CD4-positive, alpha-beta T cell treated with Interleukin-17A for 4 hours (primary cell): ENCODE results near the gene FOXF2.
"Not testable (repeated sequence)": the region's sequence is repeated elsewhere in the genome, so short reads cannot be mapped to it uniquely, and the experiment has no call there.

Experiments
- DNase-seq: peaks from one replicate; pipeline ENCODE4 v3.0.0-alpha.2; 2020; ENCODE audit warnings: mixed read lengths

FOXF2 gene

GRCh38 chr6:1389369-1390132, at the start of gene FOXF2:
Gene FOXF2 (plus strand): TSS chr6:1389576. CDS start chr6:1389948, 372 bp downstream.
- no peak for DNase-seq

DNA sequence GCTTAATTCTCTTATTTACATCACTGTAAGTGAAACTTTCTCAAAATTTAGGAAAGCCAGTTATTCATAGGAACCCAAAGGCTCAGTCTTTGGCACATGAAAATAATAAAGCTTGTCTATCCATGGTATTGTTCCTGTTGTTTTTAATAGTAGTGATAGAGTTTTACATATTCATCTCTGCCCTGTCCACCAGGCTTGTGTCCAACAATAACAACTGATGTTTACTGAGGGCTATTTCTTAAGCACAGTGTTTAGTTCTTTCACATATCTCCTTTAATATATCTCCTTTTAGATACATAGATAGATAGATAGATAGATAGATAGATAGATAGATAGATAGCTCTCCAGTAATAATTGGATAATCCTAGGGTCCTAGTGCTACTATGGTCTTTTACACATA, 43.3 kb upstream of the FOXF2 start:
- no peak for DNase-seq

GRCh38 chr6:1346558-1347091, 42.8 kb upstream of the FOXF2 start:
- DNase-seq = no peak

GRCh38 chr6:1347161-1347560, 42.2 kb upstream of the FOXF2 start:
- no peak for DNase-seq

- DNase-seq = no peak
Measured at GRCh38 chr6:1348675-1349074, 40.7 kb upstream of the FOXF2 start.

- DNase-seq = no peak
Measured at GRCh38 chr6:1349655-1350054, 39.7 kb upstream of the FOXF2 start.

GRCh38 chr6:1351381-1352008, 37.9 kb upstream of the FOXF2 start:
- no peak for DNase-seq

DNA sequence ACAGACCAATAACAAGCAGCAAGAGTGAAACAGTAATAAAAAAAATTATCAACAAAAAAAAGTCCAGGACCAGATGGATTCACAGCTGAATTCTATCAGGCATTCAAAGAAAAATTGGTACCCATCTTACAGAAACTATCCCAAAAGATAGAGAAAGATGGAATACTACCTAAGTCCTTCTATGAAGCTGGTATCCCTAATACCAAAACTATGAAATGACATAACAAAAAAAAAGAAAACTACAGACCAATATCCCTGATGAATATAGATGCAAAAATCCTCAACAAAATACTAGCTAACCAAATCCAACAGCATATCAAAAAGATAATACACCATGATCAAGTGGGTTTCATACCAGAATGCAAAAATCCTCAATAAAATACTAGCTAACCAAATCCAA, 34.3 kb upstream of the FOXF2 start:
- DNase-seq = not testable (repeated sequence)

DNA sequence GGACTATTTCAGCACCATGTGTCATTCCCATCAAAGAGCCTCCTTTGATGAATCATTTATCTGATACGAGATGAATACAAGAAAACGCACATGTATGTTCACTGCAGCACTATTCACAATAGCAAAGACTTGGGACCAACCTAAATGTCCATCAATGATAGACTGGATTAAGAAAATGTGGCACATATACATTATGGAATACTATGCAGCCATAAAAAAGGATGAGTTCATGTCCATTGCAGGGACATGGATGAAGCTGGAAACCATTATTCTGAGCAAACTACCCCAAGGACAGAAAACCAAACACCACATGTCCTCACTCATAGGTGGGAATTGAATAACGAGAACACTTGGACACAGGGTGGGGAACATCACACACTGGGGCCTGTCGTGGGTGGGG, 27.7 kb upstream of the FOXF2 start:
- not testable (repeated sequence) for DNase-seq

- no peak for DNase-seq
Measured at GRCh38 chr6:1362643-1363042, 26.7 kb upstream of the FOXF2 start.

GRCh38 chr6:1363298-1363697, 26.1 kb upstream of the FOXF2 start:
- no peak for DNase-seq

- no peak for DNase-seq
Measured at GRCh38 chr6:1363729-1364572, 25.4 kb upstream of the FOXF2 start.

- DNase-seq = no peak
Measured at GRCh38 chr6:1364791-1365190, 24.6 kb upstream of the FOXF2 start.

- no peak for DNase-seq
Measured at GRCh38 chr6:1365686-1366085, 23.7 kb upstream of the FOXF2 start.

- DNase-seq = no peak
Measured at GRCh38 chr6:1367771-1368170, 21.6 kb upstream of the FOXF2 start.

GRCh38 chr6:1368940-1369339, 20.4 kb upstream of the FOXF2 start:
- no peak for DNase-seq

GRCh38 chr6:1369695-1370094, 19.7 kb upstream of the FOXF2 start:
- not testable (repeated sequence) for DNase-seq

DNA sequence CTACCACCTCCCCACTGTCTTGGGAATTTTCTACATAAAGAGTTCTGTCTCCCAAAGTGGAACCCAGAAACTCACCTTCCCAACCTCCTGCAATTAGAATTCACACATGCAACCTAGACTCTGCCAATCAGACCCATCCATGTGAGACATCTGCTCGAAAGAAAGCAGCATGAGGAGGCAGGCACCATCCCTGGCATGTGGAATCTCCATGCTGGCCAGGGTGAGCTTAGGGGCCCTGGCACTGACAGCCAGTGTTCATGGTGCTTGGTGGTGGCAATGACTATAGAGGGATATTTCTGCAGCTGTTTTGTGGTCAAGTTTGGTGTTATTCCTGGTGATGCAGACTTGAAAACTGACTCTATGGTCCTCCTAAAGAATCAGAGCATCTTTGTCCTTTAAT, 17.4 kb upstream of the FOXF2 start:
- DNase-seq = no peak

- no peak for DNase-seq
Measured at GRCh38 chr6:1372690-1373089, 16.7 kb upstream of the FOXF2 start.

DNA sequence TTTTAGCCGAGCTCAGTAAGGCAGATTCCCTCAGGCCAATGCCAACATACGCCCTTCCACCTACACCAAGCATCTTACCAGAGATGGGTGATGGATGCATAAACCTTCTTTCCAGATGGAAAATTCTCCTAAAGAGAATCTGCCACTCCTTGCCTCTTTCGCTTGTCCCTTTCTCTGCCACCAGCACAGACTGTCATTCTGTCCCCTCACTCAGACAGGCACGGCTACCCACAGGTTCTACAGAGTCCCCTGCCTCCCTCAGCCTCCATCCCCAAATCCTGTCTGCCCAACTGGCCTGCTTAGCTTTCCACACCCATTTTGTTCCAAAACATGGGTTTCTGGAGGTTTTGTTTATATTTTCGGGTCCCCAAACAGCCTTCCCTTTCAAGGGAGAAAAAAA, 12.7 kb upstream of the FOXF2 start:
- DNase-seq = no peak

DNA sequence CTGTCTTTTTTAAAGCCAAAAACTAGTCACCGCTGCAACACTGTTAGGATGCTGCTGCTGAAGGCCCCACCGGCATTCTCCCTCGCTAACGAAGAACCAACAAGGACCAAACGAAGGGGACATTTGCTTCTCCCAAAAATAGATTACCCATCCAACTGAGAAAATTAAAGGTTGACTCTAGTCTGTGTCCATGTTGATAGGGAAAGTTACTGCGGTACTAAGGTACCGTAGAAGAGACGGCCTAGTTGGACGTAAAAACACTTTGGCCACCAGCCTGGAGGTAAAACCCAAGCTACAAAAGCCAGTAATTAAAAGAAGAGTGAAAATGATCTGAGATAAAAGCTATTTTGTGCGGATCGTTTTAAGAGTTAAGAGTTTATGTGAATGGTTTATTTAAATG, 11.8 kb upstream of the FOXF2 start:
- no peak for DNase-seq

DNA sequence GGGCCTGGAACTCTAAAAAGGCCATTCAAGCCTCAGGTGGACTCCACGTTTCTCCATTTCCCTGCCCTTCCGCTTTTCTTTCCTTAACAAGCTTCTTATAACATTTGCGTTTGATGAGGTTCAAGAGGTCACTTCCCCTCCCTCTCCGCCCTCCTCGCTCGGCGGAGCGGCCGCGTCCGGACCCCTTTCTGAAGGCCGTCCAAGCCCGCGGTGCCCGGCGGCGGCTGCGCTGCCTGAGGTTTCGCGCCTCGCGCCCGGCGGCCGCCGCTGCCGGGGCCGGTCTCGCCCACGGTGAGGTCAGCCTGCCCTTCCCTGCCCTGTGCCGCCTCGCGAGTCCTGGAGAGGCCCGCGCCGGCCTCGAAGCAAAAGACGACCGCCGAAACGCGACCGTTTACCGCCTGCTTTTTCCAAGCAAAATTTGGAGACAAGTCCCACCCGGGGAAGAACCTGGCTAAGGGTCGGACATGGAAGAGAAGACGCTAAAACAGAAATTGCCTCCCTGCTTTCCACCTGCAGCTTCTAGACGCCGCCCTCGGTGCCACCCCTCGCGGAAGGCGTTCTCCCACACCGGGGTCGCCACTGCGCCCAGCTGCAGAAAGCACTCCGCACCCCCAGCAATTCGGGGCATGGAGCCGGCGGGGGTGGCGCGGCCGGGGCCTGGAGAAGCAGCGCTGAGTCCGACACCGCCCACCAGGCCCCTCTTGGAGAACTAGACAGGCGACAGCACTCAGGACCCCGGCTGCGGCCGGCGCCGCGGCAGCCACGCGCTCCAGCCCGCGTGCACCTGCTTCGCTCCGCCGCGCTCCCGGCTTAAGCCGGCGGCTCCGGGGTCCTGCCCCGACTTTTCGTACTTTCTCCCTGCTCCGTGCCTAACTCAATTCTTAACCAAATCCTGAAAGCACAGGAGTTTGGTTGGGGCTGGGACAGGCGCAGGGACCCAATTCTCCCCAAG, 11.0 kb upstream of the FOXF2 start:
- no peak for DNase-seq
